RWPE1 (cell line): ENCODE results near the gene ZFPM1.

Experiments
- CTCF ChIA-PET: fragments of 350-600 bp; sonication (Branson Sonifier 250); formaldehyde crosslinking; extraction: SDS; loops from one replicate; lab custom pipeline; 2021; lab: Yijun Ruan, JAX
- POLR2A ChIA-PET: fragments of 400-600 bp; formaldehyde crosslinking; extraction: SDS; loops from one replicate; lab custom pipeline; 2020; ENCODE audit warnings: antibody characterized with exemption; ENCODE audit not compliant: low non-redundant PET; lab: Yijun Ruan, JAX
- DNase-seq: peaks from one replicate; pipeline ENCODE4 v3.0.0; 2012; ENCODE audit warnings: low spot score
- H3K27ac ChIP-seq: fragments of 450-650 bp; 2 replicates; pipeline ENCODE4 v1.5.1; 2017
- TF ChIP-seq, protein P1 (sequence below): fragments of 450-650 bp; conservative IDR thresholded peaks from 2 replicates; pipeline ENCODE4 v1.5.1; 2017; ENCODE audit warnings: low read depth, mild to moderate bottlenecking

Gene ZFPM1

DNA sequence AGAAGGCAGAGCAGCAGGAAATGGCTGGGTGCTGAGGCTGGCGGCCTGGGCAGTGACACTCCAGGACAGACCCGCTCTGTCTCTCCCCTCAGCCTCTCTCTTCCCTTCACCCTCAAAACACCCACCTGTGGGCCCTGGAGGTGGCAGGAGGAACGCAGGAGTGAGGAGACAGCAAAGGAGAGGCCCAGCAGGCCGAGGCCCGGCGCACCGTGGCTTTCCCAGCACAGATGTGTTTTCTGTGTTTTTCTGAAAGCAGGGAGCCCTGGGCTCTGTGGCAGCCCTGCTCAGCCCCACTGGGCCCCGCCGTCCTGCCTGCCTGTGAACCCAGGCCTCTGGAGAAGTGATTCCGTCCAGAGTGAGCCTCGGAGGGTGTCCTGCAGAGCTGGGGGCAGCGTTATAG, 39.8 kb upstream of the ZFPM1 start:
- H3K27ac ChIP-seq = no peak overlapping the region
- DNase-seq = no peak
- ChIA-PET POLR2A (no interaction called here), CTCF (interaction anchor here (0.6 to 0.7 kb wide), 2 partner anchors 24 to 1958 kb away, joined by 4 to 6 read pairs; no protein-coding TSS in a partner anchor)
- TF ChIP-seq, protein P1, sequence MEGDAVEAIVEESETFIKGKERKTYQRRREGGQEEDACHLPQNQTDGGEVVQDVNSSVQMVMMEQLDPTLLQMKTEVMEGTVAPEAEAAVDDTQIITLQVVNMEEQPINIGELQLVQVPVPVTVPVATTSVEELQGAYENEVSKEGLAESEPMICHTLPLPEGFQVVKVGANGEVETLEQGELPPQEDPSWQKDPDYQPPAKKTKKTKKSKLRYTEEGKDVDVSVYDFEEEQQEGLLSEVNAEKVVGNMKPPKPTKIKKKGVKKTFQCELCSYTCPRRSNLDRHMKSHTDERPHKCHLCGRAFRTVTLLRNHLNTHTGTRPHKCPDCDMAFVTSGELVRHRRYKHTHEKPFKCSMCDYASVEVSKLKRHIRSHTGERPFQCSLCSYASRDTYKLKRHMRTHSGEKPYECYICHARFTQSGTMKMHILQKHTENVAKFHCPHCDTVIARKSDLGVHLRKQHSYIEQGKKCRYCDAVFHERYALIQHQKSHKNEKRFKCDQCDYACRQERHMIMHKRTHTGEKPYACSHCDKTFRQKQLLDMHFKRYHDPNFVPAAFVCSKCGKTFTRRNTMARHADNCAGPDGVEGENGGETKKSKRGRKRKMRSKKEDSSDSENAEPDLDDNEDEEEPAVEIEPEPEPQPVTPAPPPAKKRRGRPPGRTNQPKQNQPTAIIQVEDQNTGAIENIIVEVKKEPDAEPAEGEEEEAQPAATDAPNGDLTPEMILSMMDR = no peak

DNA sequence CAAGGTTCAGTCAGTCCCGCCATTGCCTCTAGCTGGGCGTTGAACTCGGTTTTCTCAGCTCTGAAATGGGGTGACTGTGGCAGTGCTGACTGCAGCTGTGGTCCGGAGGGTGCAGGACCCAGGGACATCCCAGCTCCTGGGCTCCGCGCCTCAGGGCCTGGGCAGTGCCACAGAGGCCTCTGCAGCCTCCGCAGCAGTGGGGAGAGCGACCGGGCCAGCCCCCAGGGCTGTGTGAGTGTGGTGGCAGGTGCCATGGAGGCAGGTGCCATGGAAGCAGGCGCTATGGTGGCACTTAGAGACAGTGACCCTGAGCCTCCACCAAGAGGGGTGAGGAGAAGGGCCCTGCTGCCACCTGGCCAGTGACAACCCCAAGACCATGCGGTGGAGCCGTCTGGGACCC, 39.4 kb upstream of the ZFPM1 start:
- no peak overlapping the region for H3K27ac ChIP-seq
- POLR2A ChIA-PET = no interaction called here
- DNase-seq = no peak
- TF ChIP-seq, protein P1 = no peak
- CTCF ChIA-PET = interaction anchor here (0.6 to 0.7 kb wide), 2 partner anchors 24 to 1958 kb away, joined by 4 to 6 read pairs; no protein-coding TSS in a partner anchor

DNA sequence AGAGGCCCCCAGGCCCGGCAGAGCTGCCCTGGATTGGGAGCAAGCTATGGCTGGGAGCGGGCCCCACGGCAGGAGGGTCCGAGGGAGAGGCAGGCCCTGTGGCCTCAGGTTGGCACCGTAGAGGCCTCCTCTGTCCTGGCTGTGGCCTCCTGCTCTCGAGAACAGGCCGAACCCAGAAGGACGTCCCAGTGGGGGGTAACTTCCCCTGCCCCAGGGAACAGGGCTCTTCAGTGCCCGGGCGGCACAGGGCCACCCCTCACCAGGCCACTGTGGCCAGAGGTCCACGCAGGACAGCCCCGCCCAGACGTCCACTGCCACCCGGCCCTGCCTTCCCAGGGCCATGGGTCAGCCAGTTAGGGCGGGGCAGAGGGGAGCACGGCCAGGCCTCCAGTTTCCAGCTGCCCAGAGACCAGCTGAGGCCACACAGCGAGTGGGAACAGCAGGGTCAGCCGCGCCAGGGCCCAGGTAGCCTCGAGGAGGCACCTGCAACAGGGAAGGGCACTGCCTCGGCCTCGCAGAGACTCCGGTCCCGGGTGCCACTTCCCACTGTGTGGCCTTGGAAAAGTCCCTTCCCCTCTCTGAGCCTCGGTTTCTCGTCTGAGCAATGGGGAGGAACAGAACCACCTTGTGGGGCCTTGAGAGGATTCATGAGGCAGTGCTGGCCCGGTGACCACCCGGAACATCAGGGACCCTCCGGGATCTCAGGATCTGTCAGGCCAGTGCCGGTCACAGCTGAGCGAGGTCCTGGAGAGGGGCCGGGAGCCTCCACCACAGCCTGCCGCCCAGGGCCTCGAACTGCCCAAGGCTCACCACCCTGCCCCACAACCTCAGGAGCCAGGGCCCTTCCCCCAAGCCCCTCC, 38.3 kb upstream of the ZFPM1 start:
- DNase-seq = no peak
- TF ChIP-seq, protein P1 = no peak
- POLR2A ChIA-PET = interaction anchor here (0.6 kb wide), 1 partner anchor 73 kb away, joined by 3 read pairs; no protein-coding TSS in a partner anchor
- CTCF ChIA-PET = no interaction called here
- H3K27ac ChIP-seq = no peak overlapping the region

DNA sequence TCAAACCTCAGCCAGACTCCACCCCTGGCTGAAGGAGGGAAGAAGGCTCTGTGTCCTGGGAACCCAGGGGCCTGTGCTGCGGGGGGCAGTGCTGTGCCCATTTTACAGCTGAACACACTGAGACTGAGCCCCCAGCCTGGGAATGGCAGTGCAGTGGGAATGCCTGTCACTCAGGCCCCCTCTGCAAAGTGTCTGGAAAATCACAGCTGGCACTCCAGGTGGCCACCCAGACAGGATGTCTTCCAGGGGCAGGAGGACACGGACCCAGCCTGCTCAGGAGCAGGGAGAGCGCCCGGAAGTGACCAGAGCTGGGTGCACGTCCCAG, 37.7 kb upstream of the ZFPM1 start:
- H3K27ac ChIP-seq = no peak overlapping the region
- DNase-seq = no peak
- ChIA-PET POLR2A (interaction anchor here (0.6 kb wide), 1 partner anchor 72 kb away, joined by 3 read pairs; no protein-coding TSS in a partner anchor), CTCF (no interaction called here)
- TF ChIP-seq, protein P1 = no peak

DNA sequence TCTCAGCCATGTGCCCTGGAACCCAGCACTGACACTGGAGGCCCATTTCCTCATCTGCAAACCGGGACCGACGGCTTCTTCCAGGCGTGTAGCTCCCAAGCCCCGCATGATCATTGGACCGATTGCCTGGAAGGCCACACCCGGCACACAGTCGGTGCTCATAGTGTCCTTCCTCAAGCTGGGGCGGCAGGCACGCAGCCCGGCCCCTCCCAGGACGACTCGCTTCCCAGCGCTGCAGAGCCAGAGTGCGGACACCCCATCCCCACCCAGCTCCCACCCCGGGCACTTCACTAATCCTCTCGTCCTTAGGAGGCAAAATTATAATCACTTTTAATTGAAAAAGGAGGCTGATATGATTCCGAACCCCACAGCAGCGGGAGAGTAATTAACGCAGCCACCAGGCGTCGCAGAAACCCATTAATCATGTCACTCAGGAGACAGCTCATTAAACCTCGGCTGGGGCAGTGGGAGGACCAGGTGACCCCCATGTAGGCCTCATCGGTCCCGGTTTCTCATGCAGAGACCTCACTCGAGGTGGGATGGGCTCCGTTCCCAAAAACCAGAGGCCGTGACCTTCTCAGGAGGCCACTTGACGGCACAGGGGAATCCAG, 37.3 kb upstream of the ZFPM1 start:
- no peak overlapping the region for H3K27ac ChIP-seq
- no peak for DNase-seq
- TF ChIP-seq, protein P1 = no peak
- POLR2A ChIA-PET = no interaction called here
- CTCF ChIA-PET = no interaction called here

DNA sequence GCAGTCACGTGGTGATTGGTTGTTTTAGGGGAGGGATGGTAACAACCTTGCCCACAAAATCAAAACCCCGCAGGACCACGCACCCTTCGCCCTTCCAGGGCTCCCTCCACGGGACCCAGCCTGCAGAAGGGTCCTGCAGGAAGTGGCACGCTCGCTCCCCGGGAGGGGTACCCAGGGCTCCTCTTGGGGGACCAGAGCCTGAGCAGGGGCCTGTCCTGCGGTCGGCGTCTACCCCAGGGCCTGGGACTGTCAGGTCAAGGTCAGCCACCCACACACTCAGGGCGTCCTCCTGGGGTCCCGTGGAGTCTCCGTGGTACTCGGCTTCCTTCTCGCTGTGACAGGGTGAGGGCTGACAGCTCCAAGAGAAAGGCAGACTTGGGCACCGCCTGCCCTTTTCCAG, 36.4 kb upstream of the ZFPM1 start:
- ChIA-PET CTCF (no interaction called here), POLR2A (no interaction called here)
- no peak for DNase-seq
- TF ChIP-seq, protein P1 = no peak
- H3K27ac ChIP-seq = no peak overlapping the region
